Posterior cingulate gyrus (tissue), 11 donors: ENCODE results near the gene MINDY3.

Experiments used
- DNase-seq, 10 donors: peaks; one replicate each; pipeline versions ENCODE4 v3.0.0 to v3.0.0-alpha.2; 2020 to 2021; ENCODE audit warnings: mixed read lengths in 3 of 10
- intact Hi-C: fragments of 100-400 bp; cut with DNase I; formaldehyde crosslinking; loops from one replicate; pipeline ENCODE4 v1.15.1; 2023

The MINDY3 gene

GRCh38 chr10:15741581-15741980 is 118.7 kb downstream of the MINDY3 start:
- intact Hi-C loops = no loop called here
- no peak for DNase-seq

DNA sequence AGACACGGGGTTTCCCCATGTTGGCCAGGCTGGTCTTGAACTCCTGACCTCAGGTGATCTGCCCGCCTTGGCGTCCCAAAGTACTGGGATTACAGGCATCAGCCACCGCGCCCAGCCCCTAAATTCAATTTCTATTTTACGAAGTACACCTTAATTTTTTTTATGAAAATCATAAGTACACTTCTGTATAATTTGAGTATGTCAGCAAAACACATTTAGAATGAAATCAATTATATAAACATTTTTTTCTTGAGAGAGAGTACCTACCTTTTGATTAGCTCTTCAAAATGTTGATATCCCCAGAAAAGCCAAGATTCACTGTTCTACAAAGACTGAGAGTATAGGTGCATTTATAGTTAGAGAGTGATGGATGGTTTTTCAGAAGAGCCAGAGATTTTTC is 120.0 kb downstream of the MINDY3 start:
- DNase-seq = no peak
- intact Hi-C loops = no loop called here

GRCh38 chr10:15739254-15739970 is 120.9 kb downstream of the MINDY3 start:
- no peak for DNase-seq
- intact Hi-C loops = no loop called here

DNA sequence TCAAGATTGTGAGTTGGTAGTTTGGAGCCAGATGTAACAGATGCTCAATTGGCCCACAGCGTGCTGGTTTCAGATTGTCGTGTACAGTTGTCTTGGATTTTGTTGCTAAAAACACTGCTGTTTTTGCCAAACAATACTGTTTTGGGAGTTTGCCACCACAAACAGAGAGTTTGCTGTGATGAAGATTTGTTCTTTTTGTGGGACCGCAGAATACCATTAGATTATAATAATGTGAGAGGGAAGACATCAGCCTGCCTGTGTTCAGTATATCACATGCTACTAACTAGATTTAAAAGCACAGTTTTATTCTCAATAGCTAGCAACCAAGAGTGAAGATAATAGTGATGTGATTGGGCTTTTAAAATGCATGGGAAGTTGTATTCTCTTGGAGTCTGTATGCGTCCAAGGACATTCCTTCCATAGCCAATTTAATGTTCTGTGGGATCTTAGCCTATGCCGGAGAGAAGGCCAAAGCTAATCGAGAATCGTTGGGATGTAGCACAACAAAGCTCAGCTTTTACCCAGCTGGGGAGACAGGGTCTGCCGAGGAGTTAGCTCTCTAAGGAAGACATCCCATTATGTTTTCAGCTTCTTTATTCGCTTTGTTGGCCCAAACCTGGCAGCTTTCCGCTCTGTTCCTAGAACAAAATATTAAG is 121.9 kb downstream of the MINDY3 start:
- DNase-seq = no peak
- intact Hi-C loops = no loop called here

- DNase-seq = no peak
- intact Hi-C loops = no loop called here
Observed at GRCh38 chr10:15737656-15738055, 122.7 kb downstream of the MINDY3 start.

GRCh38 chr10:15735763-15736162 is 124.5 kb downstream of the MINDY3 start:
- peak in 1 of 10 donors; percentile 37 for DNase-seq
- intact Hi-C loops = no loop called here

DNA sequence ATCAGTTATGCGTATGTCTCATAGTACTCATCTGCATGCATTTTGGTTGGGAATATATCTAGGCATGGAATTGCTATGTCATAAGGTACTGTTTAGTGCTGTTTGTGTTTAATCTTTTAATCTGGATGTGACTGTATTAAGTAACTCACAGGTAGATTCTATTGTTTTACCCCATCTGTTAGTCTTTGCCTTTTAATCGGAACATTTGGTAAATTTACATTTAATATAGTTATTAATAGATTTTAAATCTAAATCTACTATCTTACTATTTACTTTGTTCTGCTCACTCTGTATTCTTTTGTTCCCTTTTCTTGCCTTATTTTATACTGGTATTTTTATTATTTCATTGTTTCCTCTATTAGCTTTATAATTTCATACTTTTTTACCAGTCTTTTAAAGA is 130.0 kb downstream of the MINDY3 start:
- intact Hi-C loops = no loop called here
- DNase-seq = no peak

- no peak for DNase-seq
- intact Hi-C loops = no loop called here
Observed at GRCh38 chr10:15729890-15730289, 130.4 kb downstream of the MINDY3 start.
